Kidney glomerular epithelial cell (primary cell): ENCODE data around the gene ERI3.
A peak's percentile ranks its signal among the peaks of the same experiment; 100 is the strongest.

Experiments
- DNase-seq: peaks from one replicate; lab custom pipeline; 2025; lab: John Stamatoyannopoulos, UW

Gene ERI3

DNA sequence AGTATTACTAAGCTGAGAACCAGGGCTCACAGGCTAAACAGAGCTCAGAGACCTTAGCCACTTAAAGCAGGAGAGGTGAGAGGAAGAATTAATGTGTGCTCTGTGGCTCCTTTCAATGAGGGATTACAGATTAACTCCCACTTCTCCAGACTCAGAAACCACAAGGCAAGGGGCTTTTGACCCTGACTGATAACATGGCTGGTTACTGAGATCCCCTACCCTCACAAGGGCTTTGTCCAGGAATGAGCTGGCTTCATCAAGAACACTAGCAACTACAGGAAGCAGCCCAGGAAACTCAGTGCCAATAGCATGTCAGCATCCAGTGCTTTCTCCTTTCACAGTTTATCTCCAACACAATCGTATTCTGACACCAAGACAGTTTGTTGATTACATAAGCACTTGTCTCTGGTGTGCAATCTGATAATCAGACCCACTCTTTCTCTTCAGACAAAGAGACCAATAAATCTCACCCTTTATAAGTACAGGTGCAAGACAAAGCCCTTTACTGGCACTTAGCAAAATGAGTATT, 38.8 kb downstream of the ERI3 start:
- peak; percentile 67 for DNase-seq

DNA sequence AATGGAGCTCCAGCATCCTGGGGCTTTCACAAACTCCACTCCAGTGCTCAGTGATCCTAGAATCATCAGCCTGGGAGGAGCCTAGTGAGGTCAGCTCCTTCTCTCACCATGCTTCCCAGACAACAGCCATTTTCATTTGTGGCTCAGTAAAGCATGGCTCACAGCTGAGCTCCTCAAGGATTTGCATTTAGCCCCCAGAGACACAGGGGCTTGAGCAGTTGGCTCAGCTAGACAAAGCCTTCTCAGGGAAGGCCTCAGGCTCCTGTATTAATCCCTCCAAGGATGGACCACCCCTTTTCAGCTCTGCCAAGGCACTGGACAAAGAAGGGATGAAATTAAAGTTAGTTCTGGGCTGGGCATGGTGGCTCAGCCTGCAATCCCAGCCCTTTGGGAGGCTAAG, 39.5 kb downstream of the ERI3 start:
- DNase-seq = no peak

DNA sequence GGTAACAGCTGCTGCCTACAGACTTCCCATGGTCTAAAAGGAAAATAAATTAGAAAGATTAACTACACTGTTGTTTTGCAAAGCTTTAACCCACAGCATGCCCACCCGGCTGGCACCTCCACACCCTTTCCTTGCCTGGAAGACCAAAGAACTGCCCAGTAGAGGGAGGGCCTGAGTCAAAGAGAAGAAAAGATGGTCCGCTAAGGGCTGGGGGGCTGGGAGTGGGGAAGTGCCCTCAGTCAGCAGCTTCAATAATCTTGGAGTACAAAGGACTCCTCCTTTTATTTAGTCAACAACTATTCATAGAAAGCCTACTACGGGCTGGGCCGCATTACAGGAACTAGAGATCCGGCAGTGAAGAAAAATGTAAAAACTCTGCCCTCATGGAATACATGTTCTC, 40.6 kb downstream of the ERI3 start:
- no peak for DNase-seq

DNA sequence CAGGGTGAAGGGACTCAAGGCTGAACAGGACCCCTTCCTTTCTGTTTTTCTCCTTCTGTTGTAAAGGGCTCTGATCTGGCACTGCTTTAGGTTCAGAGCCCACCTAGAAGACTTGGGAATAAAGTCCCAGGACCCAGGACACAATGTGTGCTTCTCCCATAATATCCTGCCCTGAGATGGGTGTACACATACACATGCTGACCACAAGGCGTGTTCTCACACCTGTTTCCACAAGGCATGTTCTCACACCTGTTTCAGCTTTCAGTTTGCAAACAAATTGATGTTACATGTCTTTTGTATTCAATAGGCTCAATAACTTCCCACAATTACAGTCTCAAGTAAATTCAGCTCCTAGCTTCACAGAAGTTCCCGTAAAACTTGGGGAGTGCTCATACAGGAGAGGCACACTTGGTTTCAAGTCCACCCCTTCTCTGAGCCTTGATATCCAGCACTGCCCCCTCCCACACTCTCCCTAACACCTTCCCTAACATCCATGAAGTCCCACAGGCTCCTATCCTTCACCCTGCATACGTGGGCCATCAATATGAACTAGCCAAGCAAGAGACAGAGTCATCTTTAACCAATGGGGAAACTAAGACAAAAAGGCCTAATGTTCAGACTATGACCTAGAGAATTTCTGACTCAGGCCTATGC, 41.7 kb downstream of the ERI3 start:
- no peak for DNase-seq

DNA sequence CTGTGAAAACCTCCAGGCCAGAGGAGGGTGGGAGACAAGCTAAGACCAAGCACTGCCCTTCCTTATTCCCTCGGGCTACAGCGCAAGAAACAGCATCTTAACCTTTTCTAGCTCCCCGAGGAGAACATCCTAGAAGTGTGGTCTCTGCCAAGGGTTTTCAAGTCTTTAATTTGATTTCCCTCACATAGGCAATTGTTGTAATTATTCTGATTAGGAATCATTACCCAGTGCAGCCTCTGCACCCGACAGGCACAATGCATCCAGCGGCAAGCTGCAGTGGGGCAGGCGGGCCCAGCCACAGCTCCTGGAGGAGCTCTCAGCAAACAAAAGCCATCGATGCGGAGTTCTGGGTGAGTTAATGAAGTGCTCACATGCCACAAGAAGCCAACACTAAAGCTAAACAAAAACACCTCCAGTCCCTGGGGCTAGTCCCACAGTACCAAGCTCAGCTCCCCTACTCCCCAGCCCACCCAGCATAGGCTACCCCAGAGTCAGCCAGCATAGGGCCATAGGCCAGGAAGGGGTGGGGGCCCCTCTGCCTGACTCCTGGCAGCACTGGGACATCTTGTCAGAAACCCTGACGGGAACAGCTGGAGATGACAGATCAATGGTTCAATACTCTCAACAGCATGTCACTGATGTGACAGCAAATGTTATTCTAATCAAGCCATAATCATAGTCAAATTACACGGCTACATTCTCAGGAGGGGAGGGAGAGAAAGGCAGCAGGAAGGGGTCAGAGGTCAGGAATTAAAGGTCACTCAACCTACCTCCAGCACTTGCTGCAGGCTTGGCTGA, 42.5 kb downstream of the ERI3 start:
- DNase-seq = no peak

DNA sequence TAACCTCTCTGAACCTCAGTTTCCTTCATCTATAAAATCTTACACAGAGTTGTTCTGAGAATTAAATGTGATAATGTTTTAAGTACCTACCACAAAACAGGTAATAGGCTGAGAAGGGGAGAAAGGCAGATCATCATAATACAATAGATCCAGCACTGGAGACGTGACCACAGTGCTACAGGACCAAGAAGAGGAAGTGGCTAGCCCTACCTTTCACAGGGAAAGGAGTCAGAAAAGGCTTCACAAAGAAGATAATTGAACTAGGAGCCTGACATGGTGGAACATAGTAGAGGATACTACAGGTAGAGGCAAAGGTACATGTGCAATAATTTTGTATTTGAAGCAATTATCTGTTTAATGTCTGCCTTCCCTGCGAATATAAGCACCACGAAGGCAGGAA, 45.1 kb downstream of the ERI3 start:
- DNase-seq = no peak

DNA sequence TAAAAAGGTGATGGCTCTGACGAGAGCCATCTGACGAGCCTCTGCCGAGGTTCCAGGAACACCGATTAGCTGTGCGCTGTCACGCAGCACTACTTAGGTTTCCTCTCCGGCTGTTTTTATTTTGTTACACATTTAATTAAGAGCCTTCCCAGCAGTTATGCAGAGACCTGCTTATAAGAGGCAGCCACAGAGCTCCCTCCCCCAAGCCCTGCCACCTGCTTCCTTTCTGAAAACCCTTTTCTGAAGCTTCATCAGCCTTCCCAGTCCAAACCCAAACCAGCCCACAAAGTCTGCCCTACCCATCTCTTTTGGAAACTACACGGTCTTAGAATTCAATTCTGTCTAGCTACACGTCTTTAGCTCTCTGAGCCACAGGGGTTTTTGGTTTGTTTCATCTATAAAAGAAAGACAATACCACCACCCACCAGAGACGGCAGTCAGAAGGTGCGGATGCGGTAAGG, 49.1 kb downstream of the ERI3 start:
- no peak for DNase-seq

DNA sequence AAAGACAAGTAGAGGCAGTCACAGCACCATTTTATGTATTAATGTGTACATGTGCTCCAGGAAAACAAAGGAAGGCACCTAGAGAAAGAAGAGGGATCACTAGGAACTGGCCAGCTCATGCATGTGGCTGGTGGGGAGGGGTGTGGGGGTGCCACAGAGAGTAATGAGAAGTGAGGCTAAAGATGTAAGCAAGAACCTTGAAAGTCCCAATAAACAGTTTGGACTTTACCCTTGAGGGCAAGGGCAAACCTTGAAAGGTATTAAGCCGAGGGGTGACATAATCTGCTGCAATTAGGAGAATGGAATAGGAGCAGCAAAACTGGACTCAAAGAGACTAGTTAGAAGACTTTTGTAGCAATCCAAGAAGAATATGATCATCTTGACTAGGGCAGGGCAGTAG, 51.5 kb downstream of the ERI3 start:
- no peak for DNase-seq

DNA sequence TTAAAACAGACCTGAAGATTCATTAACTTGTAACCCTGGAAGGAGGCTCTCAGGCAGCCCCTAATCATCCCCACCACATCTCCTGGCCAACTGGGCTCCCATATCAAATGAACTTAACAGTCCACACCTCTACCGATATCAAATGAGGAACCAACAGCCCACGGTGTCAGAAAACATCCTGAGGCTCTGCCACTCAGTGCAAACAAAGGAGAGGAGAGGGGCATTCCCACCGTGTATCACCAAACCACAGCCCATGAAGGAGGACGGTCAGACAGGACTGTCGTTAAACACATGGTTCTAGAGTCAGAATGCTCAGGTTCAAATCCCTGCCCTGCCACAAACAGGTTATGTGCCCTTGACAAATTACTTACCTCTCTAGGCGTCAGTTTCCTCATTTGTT, 52.5 kb downstream of the ERI3 start:
- no peak for DNase-seq

DNA sequence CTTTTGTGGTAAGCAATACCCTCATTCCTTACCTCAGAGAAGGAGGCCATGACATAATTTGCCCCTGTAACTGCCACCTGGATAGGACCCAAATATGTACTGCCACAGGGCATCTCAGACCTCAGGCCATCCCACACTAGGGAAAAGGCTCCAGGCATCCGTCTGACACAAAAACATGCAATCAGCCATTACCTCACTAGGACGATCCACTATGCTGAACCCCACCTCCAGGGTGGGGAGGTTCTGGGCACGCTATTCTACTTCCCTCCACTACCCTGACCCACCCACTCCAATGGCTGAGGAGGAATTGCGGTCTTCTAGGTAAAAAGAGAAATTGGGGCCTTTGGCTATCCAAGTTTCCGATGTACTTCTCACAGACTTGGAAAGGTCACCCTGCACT, 53.6 kb downstream of the ERI3 start:
- DNase-seq = no peak

DNA sequence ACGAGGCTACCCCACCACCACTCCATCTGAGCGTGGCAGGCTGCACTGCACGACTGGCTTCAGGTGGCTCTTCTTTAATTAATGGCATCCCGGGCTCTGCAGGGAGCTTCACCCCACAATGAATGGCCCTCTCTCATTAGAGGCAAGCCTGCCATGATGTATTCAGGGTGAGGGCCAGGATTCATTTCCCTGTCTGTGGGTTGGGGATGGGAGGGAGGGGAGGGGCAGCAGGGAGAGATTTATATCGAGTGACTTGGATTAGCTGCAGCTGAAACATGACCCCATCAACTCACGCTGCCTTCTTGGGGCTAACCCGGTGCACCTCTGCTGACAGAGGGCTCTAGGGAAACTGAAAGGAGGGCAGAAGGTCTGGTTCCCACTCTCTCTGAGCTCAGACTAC, 54.2 kb downstream of the ERI3 start:
- no peak for DNase-seq

DNA sequence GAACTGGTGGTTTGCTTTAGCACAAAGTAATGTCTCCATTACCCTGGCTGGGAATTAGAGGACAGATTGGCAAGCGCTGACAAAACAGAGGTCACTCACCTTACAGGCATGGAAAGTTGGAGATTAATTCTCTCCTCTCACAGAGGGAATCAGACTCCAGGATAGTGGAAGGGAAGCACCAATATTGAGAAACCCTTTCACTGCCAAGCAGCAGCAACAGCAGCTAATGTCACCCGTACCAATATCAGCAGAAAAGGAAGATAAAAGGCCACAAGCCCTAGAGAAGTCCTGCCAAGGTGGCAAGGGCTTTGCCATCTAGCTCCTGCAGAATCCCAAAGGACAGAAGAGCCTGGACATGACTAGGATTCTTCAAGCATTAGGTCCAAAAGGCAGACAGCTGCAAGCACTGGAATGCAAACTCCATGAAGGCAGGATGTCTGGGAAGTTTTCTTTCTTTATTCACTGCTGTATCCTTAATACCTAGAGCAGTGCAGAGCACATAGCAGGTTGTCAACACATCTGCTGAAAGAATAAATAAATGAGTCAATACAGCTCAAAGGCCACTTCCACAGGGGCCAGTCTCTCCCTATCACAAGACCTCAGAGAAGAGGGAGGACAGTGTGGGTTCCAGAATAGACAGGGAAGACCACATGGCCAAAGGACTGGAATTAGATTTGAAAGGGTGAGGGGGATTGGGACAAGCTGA, 57.2 kb downstream of the ERI3 start:
- DNase-seq = no peak

DNA sequence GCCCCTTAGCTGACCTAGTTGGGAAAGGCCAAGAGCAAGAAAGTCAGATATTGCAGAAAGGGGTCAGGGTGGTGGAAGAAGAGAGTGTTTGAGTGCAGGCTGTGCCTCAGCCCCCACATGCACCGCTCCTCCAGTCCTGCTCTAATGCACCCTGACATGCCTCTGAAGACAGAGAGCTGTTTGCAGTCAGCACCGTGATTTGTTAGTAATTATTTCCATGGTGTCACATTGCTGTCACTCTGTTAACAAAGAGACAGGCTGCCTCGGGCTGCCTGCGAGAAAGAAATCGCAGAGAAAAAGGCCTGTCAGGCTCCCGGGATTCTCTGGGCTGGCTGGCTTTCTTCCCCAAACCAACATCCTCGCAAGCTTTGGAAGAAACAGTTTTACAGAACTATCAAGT, 58.3 kb downstream of the ERI3 start:
- no peak for DNase-seq

DNA sequence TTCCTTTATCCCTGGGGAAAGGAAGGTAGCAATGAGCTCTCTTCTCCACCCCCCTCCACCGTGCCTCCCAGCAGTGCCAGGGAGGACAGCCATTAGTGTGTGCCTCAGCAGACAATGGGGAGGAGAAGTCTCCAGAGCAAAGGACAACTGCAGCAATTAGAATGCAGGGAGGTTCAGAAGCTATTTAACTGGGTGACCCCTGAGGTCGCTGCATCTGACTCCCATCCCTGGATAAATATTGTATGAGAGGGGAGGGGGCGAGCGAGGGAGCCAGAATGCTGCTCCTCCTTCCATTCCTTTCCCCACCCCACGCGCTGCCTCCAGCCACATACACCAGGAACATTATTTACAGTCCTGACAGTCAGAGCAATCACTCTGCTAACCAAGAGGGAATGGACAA, 59.0 kb downstream of the ERI3 start:
- DNase-seq = no peak

DNA sequence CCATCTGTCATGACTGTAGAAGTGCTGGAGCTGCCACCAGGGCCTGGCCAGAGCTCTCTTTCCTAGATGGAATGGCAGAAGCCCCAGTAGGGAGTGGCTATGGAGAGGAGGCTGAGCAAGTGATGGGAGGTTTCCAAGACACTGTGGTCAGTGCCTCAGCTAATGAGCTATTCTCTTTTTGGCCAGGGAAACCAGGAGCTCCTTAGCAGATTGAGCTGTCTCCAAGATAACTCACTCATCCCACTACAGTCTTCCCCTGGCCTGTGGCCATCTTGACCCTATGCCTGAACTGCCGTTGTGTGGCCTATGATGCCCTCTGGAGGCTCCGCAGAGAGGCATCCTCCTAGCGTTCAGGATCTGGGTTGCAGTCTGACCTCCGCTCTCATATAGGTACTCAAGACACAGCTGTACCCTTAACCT, 60.5 kb downstream of the ERI3 start:
- DNase-seq = no peak

DNA sequence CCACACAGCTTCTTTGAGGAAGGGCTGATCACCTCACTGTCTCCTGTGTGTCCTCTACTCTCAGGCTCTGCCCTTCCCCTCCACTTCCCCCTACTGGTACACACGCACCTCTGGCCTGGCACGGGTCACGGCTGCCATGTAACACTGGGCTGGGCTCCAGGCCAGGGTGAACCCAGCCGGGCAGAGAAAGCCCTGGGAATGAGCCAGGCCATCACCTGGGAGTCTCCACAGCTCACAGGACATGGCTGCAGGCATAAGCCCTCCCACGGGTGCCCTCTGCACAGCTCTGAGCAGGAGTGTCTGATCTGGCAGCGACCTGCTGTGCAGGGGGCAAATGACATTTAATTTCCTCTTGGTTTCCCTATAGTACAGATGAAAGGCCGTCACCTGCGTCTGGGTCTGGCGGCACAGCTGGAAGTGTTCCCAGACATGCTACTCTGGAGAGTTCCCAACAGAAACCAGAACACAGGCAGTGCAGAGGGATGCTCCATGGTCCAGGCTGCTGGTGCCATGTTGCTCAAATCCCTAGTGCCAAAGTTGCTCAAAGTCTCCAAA, 61.2 kb downstream of the ERI3 start:
- DNase-seq = peak; percentile 26

DNA sequence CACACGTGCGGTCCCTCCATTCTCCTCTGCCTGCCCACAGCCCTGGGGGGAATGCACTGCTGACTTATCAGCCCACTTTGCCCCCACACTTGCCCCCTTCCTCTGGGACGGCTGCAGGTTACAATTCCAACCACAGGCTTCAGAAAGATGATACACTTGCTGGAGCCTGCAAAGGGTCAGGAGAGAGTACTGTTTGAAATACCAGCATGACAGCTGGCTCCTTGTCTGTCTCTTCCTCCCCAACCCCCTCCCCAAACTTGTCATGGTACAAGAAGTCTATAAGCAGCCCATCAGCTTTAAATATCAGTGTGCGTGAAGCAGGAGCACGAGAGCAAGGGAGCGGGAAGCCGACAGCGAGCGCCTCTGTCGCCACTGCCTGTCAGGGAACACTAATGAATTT, 62.4 kb downstream of the ERI3 start:
- DNase-seq = no peak

DNA sequence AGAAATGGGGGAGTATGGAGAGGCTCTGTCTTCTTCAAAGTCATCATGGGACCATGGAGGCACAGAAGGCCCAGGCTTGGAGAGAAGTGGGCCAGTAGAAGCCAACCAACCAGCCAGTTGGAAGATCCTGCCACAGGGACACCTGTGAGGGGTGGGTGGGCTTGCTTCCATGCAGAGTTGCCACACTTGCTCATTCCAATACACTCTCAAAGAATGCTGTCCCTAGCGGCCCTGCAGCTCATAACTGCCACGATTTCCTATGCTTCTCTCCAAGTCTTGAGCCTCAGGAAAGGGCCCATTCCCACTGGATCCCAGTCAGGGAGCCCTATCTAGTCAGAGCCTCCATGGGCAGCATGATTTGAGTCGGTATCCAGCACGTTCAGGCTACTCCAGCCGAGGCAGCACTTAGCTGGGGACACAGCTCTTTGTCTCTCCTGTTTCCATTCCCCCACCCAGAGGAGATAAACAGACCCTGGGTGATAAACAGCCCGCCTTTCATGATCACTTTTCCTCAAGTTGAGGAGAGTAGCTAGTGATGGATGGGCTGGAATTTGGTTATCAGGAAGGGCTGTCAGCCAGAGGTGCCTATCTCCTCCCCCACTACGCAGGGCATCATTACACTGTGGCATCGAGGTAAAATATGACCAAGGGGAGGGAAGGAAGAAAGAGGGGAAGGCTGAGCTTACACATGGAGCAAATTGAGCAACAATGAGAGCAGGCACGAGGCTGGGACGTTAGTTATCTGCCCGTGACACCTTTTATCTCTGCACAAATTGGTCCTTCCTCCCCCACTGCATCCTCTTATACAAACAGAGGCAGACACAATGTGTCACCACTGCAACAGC, 64.6 kb downstream of the ERI3 start:
- no peak for DNase-seq

DNA sequence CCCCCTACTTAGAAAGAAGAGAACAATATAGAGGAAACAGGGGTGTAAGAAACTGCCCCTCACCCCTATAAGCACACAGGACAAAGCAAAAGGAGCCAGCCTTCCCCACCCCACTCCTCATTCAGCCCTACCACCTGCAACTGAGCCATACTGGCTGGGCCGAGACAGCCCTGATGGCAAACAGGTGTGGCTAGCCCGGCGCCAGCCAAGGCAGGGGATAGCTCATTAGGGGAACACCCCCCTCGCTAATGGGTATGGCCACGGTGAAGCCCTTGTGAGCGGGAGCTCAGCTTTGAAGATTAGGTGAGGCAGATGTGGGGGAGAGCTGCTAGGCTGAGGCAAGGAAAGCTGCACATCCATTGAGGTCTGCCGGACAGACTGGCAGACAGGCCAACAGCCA, 65.5 kb downstream of the ERI3 start:
- no peak for DNase-seq

DNA sequence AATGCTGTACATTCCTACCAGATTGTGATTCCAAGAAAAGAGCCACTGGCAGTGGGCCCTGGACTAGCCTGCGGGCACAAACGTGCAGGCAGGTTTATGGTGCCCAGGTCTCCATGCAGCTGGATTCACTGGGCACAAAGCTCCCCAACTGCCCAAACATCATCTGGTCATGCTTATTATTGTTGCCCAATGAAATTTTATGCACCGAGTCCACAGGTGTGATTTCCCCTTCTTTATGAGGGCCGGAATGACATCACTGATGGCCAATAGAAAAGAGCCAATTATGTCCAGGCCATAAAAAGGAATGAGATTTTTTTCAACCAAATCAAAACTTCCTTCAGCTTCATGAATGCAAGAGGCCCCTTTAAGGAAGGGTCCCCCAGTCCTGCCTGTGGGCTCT, 66.2 kb downstream of the ERI3 start:
- no peak for DNase-seq

DNA sequence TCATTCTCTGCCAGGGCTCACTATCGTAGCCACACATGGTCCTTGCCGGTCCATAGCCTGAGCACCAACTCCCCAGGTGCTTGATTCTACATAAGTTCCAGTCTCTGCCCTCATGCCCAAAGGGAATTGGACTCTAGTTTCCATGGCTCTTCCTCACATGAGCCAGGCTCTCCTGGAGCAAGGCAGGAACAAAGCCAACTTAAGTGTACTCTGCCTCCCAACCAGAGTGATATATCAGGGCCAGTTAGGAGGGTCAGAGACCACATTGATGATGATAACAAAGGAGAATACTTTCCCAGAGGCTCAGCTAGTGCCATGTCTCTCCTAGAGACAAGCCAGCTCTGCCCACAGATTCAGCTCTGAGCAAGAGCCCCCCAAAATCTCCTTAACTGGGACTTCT, 70.9 kb downstream of the ERI3 start:
- DNase-seq = no peak
